ENCODE measurements around the gene TFF1. TPM values are rescaled to one million over a fixed set of nuclear protein-coding genes. Genes with fewer than 3 reads are reported as not detected.
A peak's percentile ranks its signal among the peaks of the same experiment; 100 is the strongest.

Gene TFF1
- total RNA-seq, 2 experiments from 2014 or later = not detected

DNA sequence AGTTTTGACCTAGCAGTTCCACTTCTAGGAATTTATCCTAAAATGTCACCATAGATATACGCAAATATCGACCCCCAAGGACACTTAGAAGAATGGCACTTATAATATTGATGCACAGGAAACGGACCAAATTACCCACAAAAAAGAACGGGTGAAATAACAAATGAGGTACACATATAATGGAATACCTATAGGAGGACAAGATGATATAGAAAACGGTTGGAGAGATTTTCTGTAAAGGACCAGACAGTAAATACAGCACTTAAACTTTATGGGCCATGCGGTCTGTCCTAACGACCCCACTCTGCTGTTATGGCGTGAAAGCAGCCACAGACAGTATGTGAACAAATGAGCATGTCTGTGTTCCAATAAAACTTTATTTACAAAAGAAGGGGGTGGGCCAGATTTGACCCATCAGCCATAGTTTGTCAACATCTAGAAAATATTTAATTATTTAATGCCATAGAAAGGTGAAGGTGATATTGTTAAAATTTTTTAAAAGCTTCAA lies 27.2 kb upstream of the TFF1 start:
- Histone ChIP-seq H3K79me2 (ENCODE audit: insufficient read depth, low read depth, low read length) (no peaks in the 10 kb centered on the region), H3K4me3 (ENCODE audit: low read depth, low read length, poor library complexity, severe bottlenecking) (no peak overlapping the region), H3K4me1 (ENCODE audit: insufficient read depth, low read length, poor library complexity, severe bottlenecking) (peaks cover 8% of the 10 kb centered on the region), H3K9me3 (ENCODE audit: low read length) (no peaks in the 10 kb centered on the region), H3K9me2 (ENCODE audit: insufficient read depth, low read length) (no peaks in the 10 kb centered on the region), H3K27ac (ENCODE audit: low read depth, low read length, poor library complexity, severe bottlenecking) (no peak overlapping the region), H4K20me1 (ENCODE audit: insufficient read depth, low read length) (no peaks in the 10 kb centered on the region), H3K36me3 (ENCODE audit: insufficient read depth, low read length) (no peaks in the 10 kb centered on the region), H3K4me2 (ENCODE audit: low read length) (peak overlapping the region; percentile 4; the same call in 1 of the 2 replicates), H2AFZ (ENCODE audit: low read length) (no peak overlapping the region)
- intact Hi-C loops (cut with micrococcal nuclease; ENCODE audit: unreplicated experiment) = no loop called here
- ChIA-PET POLR2A (interaction anchor here (0.7 to 1.4 kb wide), 2 partner anchors 25 to 26 kb away, joined by 3 read pairs; no protein-coding TSS in a partner anchor), CTCF (ENCODE audit: unreplicated experiment) (no interaction called here)
- DNase-seq (ENCODE audit: low spot score) = no peak
- BruUV-seq (replicated peaks) = no TSS peak
- TF ChIP-seq, protein P1, sequence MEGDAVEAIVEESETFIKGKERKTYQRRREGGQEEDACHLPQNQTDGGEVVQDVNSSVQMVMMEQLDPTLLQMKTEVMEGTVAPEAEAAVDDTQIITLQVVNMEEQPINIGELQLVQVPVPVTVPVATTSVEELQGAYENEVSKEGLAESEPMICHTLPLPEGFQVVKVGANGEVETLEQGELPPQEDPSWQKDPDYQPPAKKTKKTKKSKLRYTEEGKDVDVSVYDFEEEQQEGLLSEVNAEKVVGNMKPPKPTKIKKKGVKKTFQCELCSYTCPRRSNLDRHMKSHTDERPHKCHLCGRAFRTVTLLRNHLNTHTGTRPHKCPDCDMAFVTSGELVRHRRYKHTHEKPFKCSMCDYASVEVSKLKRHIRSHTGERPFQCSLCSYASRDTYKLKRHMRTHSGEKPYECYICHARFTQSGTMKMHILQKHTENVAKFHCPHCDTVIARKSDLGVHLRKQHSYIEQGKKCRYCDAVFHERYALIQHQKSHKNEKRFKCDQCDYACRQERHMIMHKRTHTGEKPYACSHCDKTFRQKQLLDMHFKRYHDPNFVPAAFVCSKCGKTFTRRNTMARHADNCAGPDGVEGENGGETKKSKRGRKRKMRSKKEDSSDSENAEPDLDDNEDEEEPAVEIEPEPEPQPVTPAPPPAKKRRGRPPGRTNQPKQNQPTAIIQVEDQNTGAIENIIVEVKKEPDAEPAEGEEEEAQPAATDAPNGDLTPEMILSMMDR (conservative IDR thresholded peaks at IDR 0.05; ENCODE audit: low read length) = no peak
- TF ChIP-seq EZH2phosphoT487 (IDR thresholded peaks at IDR 0.05; ENCODE audit: borderline replicate concordance, low read depth, low read length) = no peak

DNA sequence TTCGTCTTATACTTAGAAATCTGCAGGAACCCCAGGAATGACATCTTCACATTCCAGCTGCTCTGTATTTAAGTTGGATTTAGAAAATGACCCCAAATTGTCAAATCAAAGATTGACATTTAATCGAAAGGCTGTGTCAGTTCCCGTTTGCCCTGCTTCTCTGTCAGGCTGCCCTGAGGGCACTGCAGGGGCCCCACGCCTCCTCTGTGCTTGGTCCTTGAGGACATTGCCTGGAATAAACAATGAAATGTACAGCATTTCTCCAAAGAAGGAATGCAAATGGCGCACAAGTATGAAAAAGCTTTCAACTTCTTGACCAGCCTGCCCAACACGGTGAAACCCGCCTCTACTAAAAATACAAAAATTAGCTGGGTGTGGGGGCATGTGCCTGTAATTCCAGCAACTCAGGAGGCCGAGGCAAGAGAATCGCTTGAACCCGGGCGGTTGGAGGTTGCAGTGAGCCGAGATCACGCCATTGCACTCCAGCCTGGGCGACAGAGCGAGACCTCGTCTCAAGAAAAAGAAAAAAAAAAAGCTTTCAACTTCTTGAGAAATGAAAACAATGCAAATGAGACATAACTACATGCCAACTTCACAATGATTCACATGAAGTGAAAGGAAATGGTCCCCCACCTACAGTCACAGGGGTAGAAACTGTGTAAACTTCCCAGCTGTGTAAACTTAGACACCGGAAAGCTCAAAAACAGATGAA lies 26.6 kb upstream of the TFF1 start:
- ChIA-PET POLR2A (interaction anchor here (0.7 to 1.0 kb wide), 2 partner anchors 25 to 53 kb away, joined by 3 read pairs; no protein-coding TSS in a partner anchor), CTCF (ENCODE audit: unreplicated experiment) (interaction anchor here (1.0 kb wide), 1 partner anchor 83 kb away, joined by 3 read pairs; no protein-coding TSS in a partner anchor)
- Histone ChIP-seq H3K9me3 (ENCODE audit: low read length) (no peaks in the 10 kb centered on the region), H4K20me1 (ENCODE audit: insufficient read depth, low read length) (no peaks in the 10 kb centered on the region), H3K36me3 (ENCODE audit: insufficient read depth, low read length) (no peaks in the 10 kb centered on the region), H3K4me3 (ENCODE audit: low read depth, low read length, poor library complexity, severe bottlenecking) (no peak overlapping the region), H3K27ac (ENCODE audit: low read depth, low read length, poor library complexity, severe bottlenecking) (no peak overlapping the region), H3K79me2 (ENCODE audit: insufficient read depth, low read depth, low read length) (no peaks in the 10 kb centered on the region), H3K4me2 (ENCODE audit: low read length) (peak overlapping the region; percentile 4; the same call in 1 of the 2 replicates), H3K4me1 (ENCODE audit: insufficient read depth, low read length, poor library complexity, severe bottlenecking) (peaks cover 8% of the 10 kb centered on the region), H2AFZ (ENCODE audit: low read length) (no peak overlapping the region), H3K9me2 (ENCODE audit: insufficient read depth, low read length) (no peaks in the 10 kb centered on the region)
- BruUV-seq (replicated peaks) = no TSS peak
- intact Hi-C loops (cut with micrococcal nuclease; ENCODE audit: unreplicated experiment) = no loop called here
- no peak for DNase-seq (ENCODE audit: low spot score)
- TF ChIP-seq EZH2phosphoT487 (IDR thresholded peaks at IDR 0.05; ENCODE audit: borderline replicate concordance, low read depth, low read length) = no peak
- TF ChIP-seq, protein P1 (conservative IDR thresholded peaks at IDR 0.05; ENCODE audit: low read length) = no peak

DNA sequence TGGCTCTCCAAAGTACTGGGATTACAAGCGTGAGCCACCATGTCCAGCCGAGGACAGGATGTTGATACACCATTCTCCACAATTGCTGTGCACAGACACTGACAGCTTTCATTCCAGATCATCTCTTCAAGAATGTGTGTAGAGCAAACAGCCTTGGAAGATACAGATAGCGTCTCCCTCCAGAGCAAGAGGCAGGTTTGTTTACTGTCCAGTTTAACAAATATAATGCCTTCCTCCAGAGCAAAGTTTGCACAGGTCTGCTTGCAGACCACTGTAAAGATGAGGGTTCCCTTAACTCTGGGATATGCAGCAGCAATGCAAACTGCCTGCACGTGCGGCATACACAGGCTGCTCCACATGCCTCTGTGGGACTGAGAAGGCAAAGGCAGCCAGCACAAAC lies 25.0 kb upstream of the TFF1 start:
- CTCF ChIA-PET (ENCODE audit: unreplicated experiment) = no interaction called here
- BruUV-seq (replicated peaks) = no TSS peak
- no peak for TF ChIP-seq EZH2phosphoT487 (IDR thresholded peaks at IDR 0.05; ENCODE audit: borderline replicate concordance, low read depth, low read length)
- TF ChIP-seq, protein P1 (conservative IDR thresholded peaks at IDR 0.05; ENCODE audit: low read length) = no peak
- Histone ChIP-seq H3K4me1 (ENCODE audit: insufficient read depth, low read length, poor library complexity, severe bottlenecking) (peaks cover 8% of the 10 kb centered on the region), H3K27ac (ENCODE audit: low read depth, low read length, poor library complexity, severe bottlenecking) (no peak overlapping the region), H3K4me3 (ENCODE audit: low read depth, low read length, poor library complexity, severe bottlenecking) (no peak overlapping the region), H3K9me2 (ENCODE audit: insufficient read depth, low read length) (no peaks in the 10 kb centered on the region), H2AFZ (ENCODE audit: low read length) (no peak overlapping the region), H3K36me3 (ENCODE audit: insufficient read depth, low read length) (no peaks in the 10 kb centered on the region), H4K20me1 (ENCODE audit: insufficient read depth, low read length) (no peaks in the 10 kb centered on the region), H3K4me2 (ENCODE audit: low read length) (no peak overlapping the region), H3K9me3 (ENCODE audit: low read length) (no peaks in the 10 kb centered on the region), H3K79me2 (ENCODE audit: insufficient read depth, low read depth, low read length) (no peaks in the 10 kb centered on the region)
- POLR2A ChIA-PET = no interaction called here
- no peak for DNase-seq (ENCODE audit: low spot score)
- intact Hi-C loops (cut with micrococcal nuclease; ENCODE audit: unreplicated experiment) = no loop called here
